Right hindlimb (tissue), 1 donor: ENCODE data around the gene SULF2.

Experiments
- DNase-seq: peaks from one replicate; pipeline ENCODE4 v3.0.0-alpha.2; 2018

Gene SULF2

GRCh38 chr20:47735412-47736400 is 49.6 kb downstream of the SULF2 start:
- DNase-seq: no peak

DNA sequence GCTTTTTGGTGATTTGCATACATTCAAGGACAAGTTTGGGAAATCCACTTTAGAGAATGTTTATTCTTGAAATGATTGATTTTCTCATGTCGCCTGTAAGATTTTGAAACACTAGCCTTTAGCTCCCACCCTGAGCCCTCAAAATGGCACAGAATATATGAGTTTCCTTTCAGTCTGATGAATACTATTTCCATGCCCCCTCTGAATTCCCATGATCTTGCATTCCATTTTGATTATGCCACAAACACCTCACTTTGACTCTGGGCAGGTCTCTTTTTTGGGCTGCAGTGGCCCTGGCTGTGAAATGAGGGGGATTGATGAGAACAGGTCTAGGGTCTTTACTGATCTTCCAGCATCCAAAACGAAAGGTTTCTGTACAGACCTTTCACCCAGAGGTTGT is 50.4 kb downstream of the SULF2 start:
- DNase-seq: no peak

- no peak for DNase-seq
These were observed 51.4 kb downstream of the SULF2 start for GRCh38 chr20:47733892-47734291.

DNA sequence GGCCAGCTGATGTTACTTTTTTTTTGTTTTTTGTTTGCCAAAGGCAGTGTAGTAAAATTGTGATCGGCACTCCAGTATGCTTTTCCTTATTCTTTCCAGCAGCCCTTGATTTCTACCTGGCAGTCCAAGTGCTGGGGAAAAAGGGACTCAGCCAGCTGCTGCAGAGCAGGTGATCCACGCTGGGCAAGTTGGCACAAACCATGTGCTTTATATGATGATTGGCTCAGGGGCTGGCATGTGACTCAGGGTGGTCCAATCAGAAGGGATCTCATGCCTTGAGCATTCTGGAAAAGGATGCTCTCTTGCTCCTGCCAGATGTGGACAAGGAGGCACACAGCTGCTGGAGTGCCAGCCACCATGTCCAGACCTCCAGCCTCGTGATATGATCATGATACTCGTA is 54.5 kb downstream of the SULF2 start:
- DNase-seq: no peak

GRCh38 chr20:47729472-47729871 is 55.8 kb downstream of the SULF2 start:
- peak; percentile 35 for DNase-seq

GRCh38 chr20:47727909-47728361 is 57.3 kb downstream of the SULF2 start:
- peak; percentile 43 for DNase-seq

GRCh38 chr20:47727170-47727880 is 58.0 kb downstream of the SULF2 start:
- DNase-seq: peak; percentile 36

GRCh38 chr20:47726632-47727031 is 58.6 kb downstream of the SULF2 start:
- no peak for DNase-seq

DNA sequence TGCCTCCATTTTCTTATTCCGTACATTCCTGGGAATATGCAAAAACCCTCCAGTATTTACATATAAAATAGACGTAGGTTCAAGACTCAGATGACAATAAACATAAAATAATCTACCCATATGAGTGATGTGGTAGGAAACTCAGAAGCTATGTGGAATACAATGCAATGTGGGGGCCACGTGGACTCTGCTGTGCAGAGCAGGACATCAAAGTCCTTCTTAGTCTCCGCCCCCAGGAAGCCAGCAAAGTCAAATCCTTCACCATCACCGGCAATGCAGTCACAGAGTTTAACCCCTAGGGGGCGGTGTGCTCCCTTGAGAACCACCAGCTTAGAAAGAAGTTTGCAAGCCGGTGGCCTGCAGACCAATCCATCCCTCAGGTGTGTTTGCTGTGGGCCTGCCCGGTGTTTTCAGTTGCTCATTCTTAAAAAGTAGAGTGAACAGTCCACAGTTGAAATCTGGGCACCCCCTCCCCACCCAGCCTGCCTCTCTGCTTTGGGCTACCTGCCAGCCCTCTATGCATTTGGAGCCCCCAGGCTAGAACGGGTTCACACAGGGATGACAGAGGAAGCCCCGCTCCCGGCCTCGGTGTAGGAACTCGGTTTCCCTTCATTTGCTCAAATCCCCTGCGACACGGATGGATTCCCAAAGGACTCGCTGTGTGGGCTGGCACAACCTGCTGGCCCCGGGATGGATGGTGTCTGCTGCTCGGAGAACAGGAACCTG is 59.9 kb downstream of the SULF2 start:
- DNase-seq: peak; percentile 73

GRCh38 chr20:47724910-47725247 is 60.4 kb downstream of the SULF2 start:
- no peak for DNase-seq

DNA sequence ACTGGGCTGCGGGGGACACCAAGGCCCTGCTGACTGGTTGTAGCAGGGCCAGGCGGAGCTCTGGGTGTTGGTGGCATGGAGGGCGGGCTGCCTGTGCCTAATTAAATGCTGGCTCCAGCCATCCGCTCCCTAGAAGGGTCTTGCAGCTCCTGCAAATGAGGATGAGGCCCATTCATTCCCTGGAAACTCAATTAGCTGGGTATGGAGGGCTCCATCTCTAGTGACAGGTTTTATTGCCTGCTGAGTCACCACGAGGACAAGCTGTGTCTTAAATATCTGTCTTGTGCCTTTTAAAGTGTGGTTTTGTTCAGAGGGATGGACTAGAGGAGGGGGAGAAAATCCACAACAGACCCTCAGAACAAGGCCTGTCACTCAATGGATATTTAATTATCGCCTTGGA is 60.9 kb downstream of the SULF2 start:
- no peak for DNase-seq

DNA sequence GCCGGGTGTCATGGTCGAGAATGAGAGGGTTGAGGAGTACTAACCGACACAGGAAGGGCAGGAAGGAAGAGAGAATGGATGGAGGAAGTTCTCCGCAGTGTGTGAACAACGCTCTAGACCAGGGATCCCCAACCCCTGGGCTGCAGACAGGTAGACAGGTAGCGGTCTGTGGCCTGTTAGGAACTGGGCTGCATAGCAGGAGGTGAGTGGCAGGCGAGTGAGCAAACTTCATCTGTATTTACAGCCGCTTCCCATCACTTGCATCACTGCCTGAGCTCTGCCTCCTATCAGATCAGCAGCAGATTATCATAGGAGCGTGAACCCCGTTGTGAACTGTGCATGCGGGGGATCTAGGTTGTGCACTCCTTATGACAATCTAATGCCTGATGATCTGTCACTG is 62.0 kb downstream of the SULF2 start:
- no peak for DNase-seq

GRCh38 chr20:47720636-47721427 is 64.4 kb downstream of the SULF2 start:
- DNase-seq: peak; percentile 54

DNA sequence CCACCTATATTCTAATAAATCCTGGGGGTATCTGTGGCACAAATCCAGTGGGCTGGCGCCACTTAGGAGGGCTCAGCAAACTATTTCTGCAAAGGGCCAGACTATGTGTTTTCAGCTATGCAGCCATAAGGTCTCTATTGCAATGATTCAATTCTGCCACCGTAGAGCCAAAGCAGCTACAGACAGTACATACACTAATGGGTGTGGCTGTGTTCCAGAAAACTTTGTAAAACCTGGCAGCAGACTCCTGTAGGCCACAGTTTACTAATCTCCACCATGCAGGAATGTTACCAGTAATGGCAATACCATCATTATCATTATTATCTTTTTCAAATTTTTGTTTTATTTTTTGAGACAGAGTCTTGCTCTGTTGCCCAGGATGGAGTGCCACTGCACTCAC is 65.7 kb downstream of the SULF2 start:
- DNase-seq: no peak

- no peak for DNase-seq
These were observed 66.1 kb downstream of the SULF2 start for GRCh38 chr20:47719211-47719610.

GRCh38 chr20:47718398-47718797 is 66.9 kb downstream of the SULF2 start:
- no peak for DNase-seq

- DNase-seq: peak; percentile 5
These were observed 67.9 kb downstream of the SULF2 start for GRCh38 chr20:47717421-47717820.

DNA sequence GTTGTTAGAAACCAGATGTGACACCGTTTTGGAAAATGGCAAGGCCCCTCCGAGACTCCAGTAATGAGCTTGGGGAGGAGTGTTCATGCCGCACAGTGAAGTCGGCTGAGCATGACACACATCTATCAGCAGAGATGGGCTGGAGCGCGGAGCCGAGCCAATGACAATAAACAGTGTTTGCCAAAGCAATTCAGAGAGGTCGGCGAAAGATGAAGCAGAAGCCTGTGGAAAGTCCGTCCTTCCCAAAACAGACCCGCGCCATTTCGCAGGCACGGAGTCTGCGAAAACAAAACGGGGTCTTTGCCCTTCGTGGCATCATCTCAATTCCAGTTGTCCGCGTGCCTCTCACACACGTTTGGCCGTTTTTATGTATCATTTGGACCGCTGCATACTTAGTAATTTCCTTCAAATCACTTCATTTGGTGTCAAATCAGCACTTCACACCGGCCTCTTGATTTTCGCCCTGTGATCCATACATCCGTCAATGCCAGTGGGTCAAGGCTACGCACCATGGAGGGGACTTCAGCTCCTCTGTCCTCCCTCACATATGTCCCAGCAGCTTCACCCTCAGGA is 71.3 kb downstream of the SULF2 start:
- peak; percentile 67 for DNase-seq

DNA sequence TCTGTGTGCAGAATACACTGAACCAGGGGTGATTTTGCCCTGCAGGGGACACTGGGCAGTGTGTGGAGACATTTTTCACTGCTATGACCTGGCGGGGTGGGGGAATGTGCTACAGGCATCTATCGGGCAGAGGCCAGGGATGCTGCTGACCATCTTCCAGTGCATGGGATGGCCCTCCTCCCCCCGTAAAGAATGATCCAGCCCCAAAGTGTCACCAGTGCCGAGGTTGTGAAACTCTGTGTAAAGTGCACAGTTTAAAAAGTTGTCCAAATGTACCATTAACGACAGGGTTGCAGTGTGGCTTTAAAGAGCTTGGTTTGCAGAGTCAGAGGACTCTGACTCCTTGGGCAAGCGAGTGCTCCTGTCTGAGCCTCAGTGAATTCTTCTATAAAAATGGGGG is 72.1 kb downstream of the SULF2 start:
- no peak for DNase-seq

- DNase-seq: peak; percentile 27
These were observed 74.1 kb downstream of the SULF2 start for GRCh38 chr20:47711046-47711752.

DNA sequence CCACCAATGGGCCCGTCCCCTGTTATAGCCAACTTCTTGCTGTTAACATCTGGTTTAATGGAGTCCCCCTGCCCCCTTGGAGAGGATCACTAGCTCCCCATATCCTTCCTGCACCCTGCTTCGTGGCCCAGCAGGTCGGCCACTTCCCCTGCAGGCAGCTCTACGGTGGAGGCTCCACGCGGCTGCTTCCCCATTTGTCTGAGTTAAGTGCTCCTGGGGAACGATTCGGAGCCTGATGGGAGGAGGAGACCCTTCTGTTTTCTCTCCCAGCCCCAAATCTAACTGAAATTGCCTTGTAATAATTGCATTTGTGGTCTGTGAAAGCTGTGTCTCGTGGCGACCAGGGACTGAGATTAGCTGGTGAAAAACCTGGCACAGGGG is 74.6 kb downstream of the SULF2 start:
- no peak for DNase-seq
